Esophagus (tissue), 2 donors: ENCODE results near the gene NUDCD3. TPM values are rescaled to one million over a fixed set of nuclear protein-coding genes. Genes with fewer than 3 reads are reported as not detected.

Source experiments
- H3K27ac ChIP-seq, 2 donors: one replicate each; pipeline ENCODE4 v1.5.1; 2013; ENCODE audit warnings: low read depth in 2 of 2, mild to moderate bottlenecking in 2 of 2, inconsistent platforms in 1 of 2, low read length in 1 of 2, moderate library complexity in 1 of 2
- H3K27me3 ChIP-seq, 2 donors: one replicate each; pipeline ENCODE4 v1.6.1; 2013; ENCODE audit warnings: low read length in 2 of 2, control low read depth in 1 of 2, mild to moderate bottlenecking in 1 of 2; ENCODE audit not compliant: insufficient read depth in 2 of 2, control insufficient read depth in 1 of 2
- H3K36me3 ChIP-seq, 2 donors: one replicate each; pipeline ENCODE4 v1.6.1; 2013; ENCODE audit warnings: low read length in 1 of 2; ENCODE audit not compliant: control insufficient read depth in 2 of 2, insufficient read depth in 2 of 2
- H3K4me1 ChIP-seq, 2 donors: one replicate each; pipeline ENCODE4 v1.6.1; 2013; ENCODE audit warnings: low read length in 1 of 2; ENCODE audit not compliant: control insufficient read depth in 2 of 2, insufficient read depth in 2 of 2
- H3K4me3 ChIP-seq, 2 donors: one replicate each; pipeline ENCODE4 v1.5.1; 2013; ENCODE audit warnings: low read length in 2 of 2, mild to moderate bottlenecking in 2 of 2, low read depth in 1 of 2, moderate library complexity in 1 of 2
- H3K9me3 ChIP-seq, 2 donors: one replicate each; pipeline ENCODE4 v1.6.1; 2013; ENCODE audit warnings: mild to moderate bottlenecking in 2 of 2, low read depth in 1 of 2, low read length in 1 of 2, moderate library complexity in 1 of 2; ENCODE audit not compliant: control insufficient read depth in 2 of 2, insufficient read depth in 1 of 2
- WGBS, 2 donors: extraction: QIAGEN DNeasy Blood & Tissue Kit; methylation state at CpG; one replicate each; pipeline ENCODE4 v1.1.7; 2013; 5-methylcytosine and 5-hydroxymethylcytosine counted together
- polyA plus RNA-seq, 2 donors: library from polyadenylated mRNA; stranded (reverse); fragments of 200-250 nt; gene quantifications; one replicate each; pipeline ENCODE4 v1.2.3, GENCODE V29; 2013
- donor health status: healthy with polysubstance abuse.
- donor health status: Bipolar disorder and iron deficiency.

NUDCD3 gene
- polyA plus RNA-seq, 2 donors = 20.5 to 21.2 TPM

DNA sequence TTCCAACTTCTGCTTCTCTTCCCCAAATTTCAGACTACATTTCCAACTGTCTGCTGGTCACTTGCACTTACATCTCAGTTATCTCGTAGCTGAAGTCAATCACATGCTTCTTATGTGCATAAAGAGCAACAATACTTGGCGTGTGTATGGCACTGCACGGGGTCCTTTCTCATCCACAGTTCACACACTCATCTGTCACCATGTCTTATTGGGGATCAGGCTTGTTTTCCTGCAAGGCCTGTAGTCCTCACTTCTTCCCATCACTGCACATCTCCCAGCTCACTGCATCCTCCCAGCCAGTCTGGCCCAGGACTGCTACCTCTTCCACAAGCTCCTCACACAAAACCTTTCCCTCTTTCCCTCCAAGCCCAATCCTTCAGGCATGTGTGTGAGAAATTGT, 35.3 kb downstream of the NUDCD3 start:
- WGBS, 2 donors = 96 to 97% methylated on average over 3 of the region's 3 CpGs
- H3K27ac ChIP-seq = no peak overlapping the region
- peaks cover 0 to 5% of the 10 kb centered on the region in 2 donors for H3K4me1 ChIP-seq
- H3K4me3 ChIP-seq = no peak overlapping the region
- H3K9me3 ChIP-seq = no peaks in the 10 kb centered on the region
- peaks cover 3 to 9% of the 10 kb centered on the region in 2 donors for H3K36me3 ChIP-seq
- no peaks in the 10 kb centered on the region for H3K27me3 ChIP-seq

DNA sequence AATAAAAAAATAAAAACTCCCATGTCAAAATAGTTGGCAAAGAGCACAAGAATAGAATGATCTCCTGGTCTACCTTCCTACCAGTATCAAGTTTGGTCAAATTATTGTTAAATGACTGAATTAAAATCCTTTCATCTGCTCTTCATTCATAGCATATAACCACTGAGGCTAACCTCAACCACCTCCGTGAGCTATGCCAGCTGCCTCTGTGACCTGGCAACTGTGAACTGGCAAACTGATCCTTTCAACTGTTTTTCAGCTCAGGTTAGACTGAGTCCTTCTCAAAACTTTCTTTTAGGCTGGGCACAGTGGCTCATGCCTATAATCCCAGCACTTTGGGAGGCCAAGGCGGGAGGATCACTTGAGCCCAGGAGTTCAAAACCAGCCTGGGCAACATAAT, 36.1 kb downstream of the NUDCD3 start:
- H3K27ac ChIP-seq = no peak overlapping the region
- peaks cover 0 to 5% of the 10 kb centered on the region in 2 donors for H3K4me1 ChIP-seq
- peaks cover 3 to 9% of the 10 kb centered on the region in 2 donors for H3K36me3 ChIP-seq
- no peaks in the 10 kb centered on the region for H3K9me3 ChIP-seq
- 89 to 90% methylated on average over 2 of the region's 2 CpGs for WGBS, 2 donors
- no peak overlapping the region for H3K4me3 ChIP-seq
- H3K27me3 ChIP-seq = no peaks in the 10 kb centered on the region

DNA sequence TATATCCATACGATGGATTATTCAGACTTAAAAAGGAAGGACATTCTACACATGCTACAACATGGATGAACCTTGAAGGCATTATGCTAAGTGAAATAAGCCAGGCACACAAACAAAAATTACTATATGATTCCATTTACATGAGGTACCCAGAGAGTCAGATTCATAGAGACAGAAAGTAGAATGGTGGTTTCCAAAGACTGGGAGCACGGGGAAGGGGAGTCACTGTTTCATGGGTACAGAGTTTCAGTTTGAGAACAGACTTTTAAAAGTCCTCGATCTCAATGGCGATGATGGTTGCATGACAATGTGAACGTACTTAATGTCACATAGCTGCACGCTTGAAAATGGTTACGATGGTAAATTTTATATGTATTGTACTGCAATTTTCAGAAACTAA, 39.3 kb downstream of the NUDCD3 start:
- no peaks in the 10 kb centered on the region for H3K27me3 ChIP-seq
- no peak overlapping the region for H3K27ac ChIP-seq
- H3K4me1 ChIP-seq = peaks cover 2 to 7% of the 10 kb centered on the region in 2 donors
- H3K4me3 ChIP-seq = no peak overlapping the region
- H3K36me3 ChIP-seq = peaks cover 3 to 11% of the 10 kb centered on the region in 2 donors
- H3K9me3 ChIP-seq = no peaks in the 10 kb centered on the region
- WGBS, 2 donors = 92 to 93% methylated on average over 7 of the region's 7 CpGs

DNA sequence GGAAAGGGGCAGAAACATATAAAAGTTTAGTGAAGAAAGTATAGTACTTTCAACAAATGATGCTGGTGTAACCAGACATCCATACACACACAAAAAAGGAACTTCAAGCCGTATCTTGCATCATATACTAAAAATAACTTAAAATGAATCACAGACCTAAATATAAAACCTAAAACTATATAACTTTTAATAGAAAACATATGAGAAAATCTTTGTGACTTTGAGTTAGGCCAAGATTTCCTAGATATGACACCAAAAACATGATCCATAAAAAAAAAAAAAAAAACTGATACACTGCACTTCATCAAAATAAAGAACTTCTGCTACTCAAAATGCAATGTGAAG, 40.9 kb downstream of the NUDCD3 start:
- no peak overlapping the region for H3K4me3 ChIP-seq
- WGBS, 2 donors = 70 to 73% methylated on average over 1 of the region's 1 CpG
- H3K9me3 ChIP-seq = no peaks in the 10 kb centered on the region
- H3K27ac ChIP-seq = no peak overlapping the region
- H3K27me3 ChIP-seq = no peaks in the 10 kb centered on the region
- H3K36me3 ChIP-seq = peaks cover 0 to 6% of the 10 kb centered on the region in 2 donors
- peaks cover 1 to 2% of the 10 kb centered on the region in 2 donors for H3K4me1 ChIP-seq

DNA sequence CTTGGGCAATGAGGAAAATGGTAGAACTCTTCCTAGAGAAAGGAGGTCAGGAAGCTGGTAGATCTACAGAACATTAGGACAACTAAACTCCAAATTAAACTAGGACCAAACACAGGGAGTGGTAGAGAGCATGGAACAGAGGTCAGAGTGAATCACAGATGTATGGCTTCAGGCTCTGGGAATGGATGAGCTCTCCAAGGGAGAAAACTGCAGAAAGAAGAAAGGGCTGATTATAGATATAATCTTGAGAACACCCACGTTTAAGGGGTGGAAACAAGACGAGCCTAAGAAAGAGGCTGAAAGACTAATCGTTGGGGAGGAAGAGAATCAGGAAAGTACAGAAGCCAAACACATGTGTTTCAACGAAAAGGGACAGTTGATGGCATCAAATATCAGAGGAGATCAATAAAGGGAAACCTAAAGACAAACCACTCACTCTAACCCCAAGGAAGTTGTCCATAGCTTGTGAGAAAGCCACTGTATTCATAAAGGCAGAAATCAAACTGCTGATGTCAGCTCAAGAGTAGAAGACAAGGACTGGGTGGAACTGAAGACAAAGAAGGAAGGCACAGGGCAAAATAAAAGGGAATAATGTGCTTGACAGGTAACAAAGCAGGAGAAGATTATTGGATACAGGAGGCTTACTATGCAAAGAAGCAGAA, 41.4 kb downstream of the NUDCD3 start:
- Histone ChIP-seq H3K4me3 (no peak overlapping the region), H3K4me1 (peaks cover 1 to 2% of the 10 kb centered on the region in 2 donors), H3K36me3 (peaks cover 0 to 6% of the 10 kb centered on the region in 2 donors), H3K27me3 (no peaks in the 10 kb centered on the region), H3K27ac (no peak overlapping the region), H3K9me3 (no peaks in the 10 kb centered on the region)
- 70% methylated on average over 4 of the region's 4 CpGs for WGBS, 2 donors

DNA sequence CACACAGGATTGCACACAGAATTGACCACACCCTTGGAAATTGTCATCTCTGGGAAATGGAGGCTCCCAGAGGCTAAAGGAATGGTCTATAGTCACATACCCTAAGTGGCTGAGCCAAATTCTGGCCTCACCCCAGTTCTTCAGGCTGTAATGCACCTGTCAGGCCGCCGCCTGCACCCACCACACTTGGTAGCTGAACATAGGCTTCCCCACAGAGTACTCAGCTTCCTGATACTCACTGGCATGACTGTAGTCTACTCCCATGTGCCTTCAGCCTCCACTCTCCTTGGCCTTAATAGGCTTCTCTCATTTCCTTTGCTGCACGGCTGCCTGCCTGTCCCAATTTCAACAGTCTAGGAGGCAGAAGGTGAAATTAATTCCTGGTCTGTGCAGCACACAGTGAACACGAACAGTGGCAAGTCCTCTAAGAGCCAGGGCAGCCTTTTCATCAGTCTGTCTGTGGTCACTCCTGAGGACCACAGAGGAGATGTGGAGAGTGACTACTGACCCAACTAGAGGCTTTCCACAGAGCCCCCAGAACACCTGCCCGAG, 42.5 kb downstream of the NUDCD3 start:
- H3K36me3 ChIP-seq = peaks cover 0 to 6% of the 10 kb centered on the region in 2 donors
- H3K4me3 ChIP-seq = no peak overlapping the region
- no peaks in the 10 kb centered on the region for H3K9me3 ChIP-seq
- H3K4me1 ChIP-seq = peaks cover 1 to 2% of the 10 kb centered on the region in 2 donors
- H3K27me3 ChIP-seq = no peaks in the 10 kb centered on the region
- no peak overlapping the region for H3K27ac ChIP-seq
- WGBS, 2 donors = 95% methylated on average over 5 of the region's 5 CpGs

DNA sequence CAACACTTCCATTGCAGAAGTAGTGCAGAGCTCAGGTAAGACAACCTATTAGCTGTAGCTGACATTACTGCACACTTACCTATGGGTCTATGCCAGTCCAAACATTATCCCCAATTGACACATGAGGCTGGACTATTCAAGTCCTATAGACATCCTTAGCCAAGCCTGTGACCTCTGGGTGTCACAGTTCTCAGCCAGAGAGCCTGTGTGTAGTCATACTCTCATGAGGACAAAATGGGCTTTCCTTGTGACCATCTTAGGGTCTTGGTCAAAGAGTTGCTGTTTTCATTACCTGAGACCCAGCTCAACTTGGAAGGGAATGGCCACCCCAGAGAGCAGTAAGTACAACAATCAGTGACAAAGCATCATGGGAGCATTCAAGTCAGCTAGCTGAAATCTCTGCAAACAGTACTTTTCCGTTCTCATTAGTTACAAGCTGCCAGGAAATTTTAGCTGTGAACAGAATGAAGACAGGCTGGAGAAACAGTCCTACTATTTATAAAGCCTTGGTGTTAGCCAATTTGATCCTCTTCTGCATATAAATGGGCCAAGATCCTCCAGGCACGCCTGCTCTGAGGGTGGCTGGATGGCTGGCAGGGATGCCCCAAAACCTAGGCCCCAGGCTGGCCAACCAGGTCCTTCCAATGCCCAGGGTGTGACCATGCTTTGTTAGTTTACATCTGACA, 44.3 kb downstream of the NUDCD3 start:
- no peaks in the 10 kb centered on the region for H3K27me3 ChIP-seq
- H3K9me3 ChIP-seq = no peaks in the 10 kb centered on the region
- WGBS, 2 donors = 70 to 72% methylated on average over 2 of the region's 2 CpGs
- peaks cover 0 to 4% of the 10 kb centered on the region in 2 donors for H3K36me3 ChIP-seq
- H3K27ac ChIP-seq = peak overlapping the region in 1 of 2 donors; percentile 51
- peaks cover 1 to 2% of the 10 kb centered on the region in 2 donors for H3K4me1 ChIP-seq
- no peak overlapping the region for H3K4me3 ChIP-seq

DNA sequence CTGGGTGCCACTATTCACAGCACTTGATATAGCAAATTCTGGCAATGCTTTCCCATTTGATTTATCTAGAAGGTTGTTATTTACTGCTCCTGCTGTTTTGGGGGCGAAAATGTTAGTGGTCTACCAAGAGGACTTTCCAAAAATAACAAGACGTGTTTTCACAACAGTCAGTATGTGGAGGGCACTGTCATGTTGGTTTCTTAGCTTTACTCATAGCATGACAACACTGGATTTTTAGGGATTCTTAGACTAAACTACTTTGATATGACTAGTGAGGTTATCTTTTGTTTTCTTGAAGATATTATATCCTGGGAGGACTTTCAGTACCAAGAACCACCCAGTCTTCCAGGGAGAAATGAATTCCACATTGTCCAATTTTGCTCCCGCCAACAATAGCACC, 49.4 kb downstream of the NUDCD3 start:
- Histone ChIP-seq H3K4me1 (no peaks in the 10 kb centered on the region), H3K36me3 (no peaks in the 10 kb centered on the region), H3K9me3 (no peaks in the 10 kb centered on the region), H3K27ac (no peak overlapping the region), H3K27me3 (no peaks in the 10 kb centered on the region), H3K4me3 (no peak overlapping the region)
- WGBS, 2 donors = 90 to 94% methylated on average over 3 of the region's 3 CpGs

DNA sequence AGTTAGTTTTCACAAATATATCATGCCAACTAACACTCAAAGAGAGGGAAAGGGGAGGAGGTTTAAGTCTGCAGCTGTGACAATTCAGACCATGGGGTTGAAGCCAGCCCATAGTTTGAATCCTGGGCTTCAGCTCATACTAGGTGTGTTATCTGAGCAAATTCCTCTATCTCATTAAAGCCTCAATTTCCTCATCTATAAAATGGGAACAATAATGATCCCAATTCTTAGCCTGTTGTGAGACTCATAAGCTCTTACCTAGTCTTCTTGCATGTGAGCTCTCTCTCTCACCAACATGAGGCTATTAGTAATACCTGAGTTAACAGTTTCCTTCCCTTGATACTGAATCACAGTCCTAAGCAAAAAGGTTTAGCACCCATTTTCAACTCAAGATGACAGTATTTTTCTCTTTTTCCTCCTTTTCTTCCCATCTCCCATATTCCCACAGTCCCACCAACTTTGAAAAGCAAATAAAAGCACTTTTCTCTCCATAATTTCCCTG, 49.8 kb downstream of the NUDCD3 start:
- no peak overlapping the region for H3K4me3 ChIP-seq
- H3K36me3 ChIP-seq = no peaks in the 10 kb centered on the region
- no peaks in the 10 kb centered on the region for H3K4me1 ChIP-seq
- H3K27me3 ChIP-seq = no peaks in the 10 kb centered on the region
- H3K27ac ChIP-seq = no peak overlapping the region
- no peaks in the 10 kb centered on the region for H3K9me3 ChIP-seq
